Endodermal cell (in vitro differentiated cells): ENCODE measurements around the gene MLX. TPM values are rescaled to one million over a fixed set of nuclear protein-coding genes. Genes with fewer than 3 reads are reported as not detected.

Experiments used
- DNase-seq: peaks from one replicate; pipeline ENCODE4 v3.0.0-alpha.2; 2017
- H3K27ac ChIP-seq: 2 replicates; pipeline ENCODE4 v1.5.1; 2013; ENCODE audit warnings: mild to moderate bottlenecking, low read depth, low read length, moderate library complexity
- H3K27me3 ChIP-seq: 2 replicates; pipeline ENCODE4 v1.6.1; 2013; ENCODE audit warnings: mild to moderate bottlenecking, low read length, moderate library complexity; ENCODE audit not compliant: insufficient read depth, control insufficient read depth, poor library complexity, severe bottlenecking
- H3K36me3 ChIP-seq: 2 replicates; pipeline ENCODE4 v1.7.0; 2013; ENCODE audit warnings: mild to moderate bottlenecking, low read length, moderate library complexity; ENCODE audit not compliant: control insufficient read depth, insufficient read depth
- H3K4me1 ChIP-seq: one replicate; pipeline ENCODE4 v1.7.0; 2013; ENCODE audit warnings: low read length; ENCODE audit not compliant: control insufficient read depth, insufficient read depth
- H3K4me3 ChIP-seq: 2 replicates; pipeline ENCODE4 v1.5.1; 2013; ENCODE audit warnings: mild to moderate bottlenecking, low read length, moderate library complexity
- H3K9ac ChIP-seq: 2 replicates; pipeline ENCODE4 v1.6.1; 2013; ENCODE audit warnings: mild to moderate bottlenecking, low read length, moderate library complexity; ENCODE audit not compliant: poor library complexity, severe bottlenecking; ENCODE audit errors: extremely low read depth
- H3K9me3 ChIP-seq: 2 replicates; pipeline ENCODE4 v1.6.1; 2013; ENCODE audit warnings: mild to moderate bottlenecking, low read length, moderate library complexity; ENCODE audit not compliant: control insufficient read depth
- H3K27ac Mint-ChIP-seq: 2 replicates; pipeline ENCODE4 v1.8.0; 2020; ENCODE audit warnings: mixed read lengths
- H3K27me3 Mint-ChIP-seq: 2 replicates; pipeline ENCODE4 v1.8.0; 2021; ENCODE audit warnings: mild to moderate bottlenecking, mixed read lengths; ENCODE audit not compliant: insufficient read depth
- H3K36me3 Mint-ChIP-seq: 2 replicates; pipeline ENCODE4 v1.8.0; 2020; ENCODE audit warnings: low read depth, mixed read lengths
- H3K4me1 Mint-ChIP-seq: 2 replicates; pipeline ENCODE4 v1.8.0; 2020; ENCODE audit warnings: mixed read lengths
- H3K4me3 Mint-ChIP-seq: 2 replicates; pipeline ENCODE4 v1.8.0; 2020; ENCODE audit warnings: mild to moderate bottlenecking, moderate library complexity, mixed read lengths
- H3K9me3 Mint-ChIP-seq: 2 replicates; pipeline ENCODE4 v1.8.0; 2020; ENCODE audit warnings: mild to moderate bottlenecking, mixed read lengths
- WGBS, 2 experiments: methylation state at CpG; one replicate each; pipeline versions ENCODE4 v1.1.5 to v1.1.7; 2013; ENCODE audit warnings: missing lambda C conversion rate in 2 of 2, mixed read lengths in 1 of 2; ENCODE audit not compliant: insufficient coverage in 1 of 2, insufficient read length in 1 of 2; 5-methylcytosine and 5-hydroxymethylcytosine counted together
- total RNA-seq, 2 donors: library from RNA; stranded (reverse); fragmentation: NEBNext Ultra II Directional in 1 of 2; extraction: Animal tissue kit (Norgen Biotek cat#: 25700) in 1 of 2; gene quantifications; 2 replicates in 1 of 2; 3 replicates in 1 of 2; pipeline ENCODE4 v1.2.1, GENCODE V29; 2021
- TF ChIP-seq, protein P1 (sequence below): fragments of 200-600 bp; sonication (generic); conservative IDR thresholded peaks from 2 replicates; pipeline ENCODE4 v1.5.0; 2021; ENCODE audit warnings: antibody characterized with exemption, mild to moderate bottlenecking

MLX gene
- total RNA-seq, 2 donors from 2014 or later = 37.1 to 38.5 TPM

DNA sequence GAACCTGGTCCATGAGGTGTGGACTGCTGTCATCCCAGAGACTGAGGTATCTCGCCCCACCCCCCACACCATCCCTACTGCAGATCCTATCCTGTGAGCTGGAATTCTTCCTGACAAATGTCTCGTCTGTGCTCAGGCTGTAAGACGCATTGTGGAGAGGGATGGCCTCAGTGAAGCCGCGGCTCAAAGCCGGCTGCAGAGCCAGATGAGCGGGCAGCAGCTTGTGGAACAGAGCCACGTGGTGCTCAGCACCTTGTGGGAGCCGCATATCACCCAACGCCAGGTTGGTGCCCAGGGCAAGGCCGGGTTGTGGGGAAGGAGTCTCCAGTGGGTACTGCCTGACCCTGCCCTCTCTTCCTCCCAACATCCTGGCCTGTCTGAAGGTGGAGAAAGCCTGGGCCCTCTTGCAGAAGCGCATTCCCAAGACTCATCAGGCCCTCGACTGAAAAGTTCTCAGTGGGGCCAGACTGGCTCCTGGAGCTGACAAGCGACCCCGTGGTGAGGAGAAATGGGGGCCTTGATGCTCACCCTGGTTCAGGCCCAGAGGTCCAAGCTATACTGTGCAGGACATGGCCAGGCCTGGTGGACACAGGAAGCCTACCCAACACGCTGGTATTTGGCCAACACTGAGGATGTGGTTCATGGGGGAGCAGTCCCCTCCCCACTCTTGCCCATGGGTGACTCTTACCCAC is 1.2 kb upstream of the MLX start:
- Mint-ChIP-seq H3K4me3 (peak overlapping the region; percentile 86), H3K9me3 (no peaks in the 10 kb centered on the region), H3K27ac (peak overlapping the region; percentile 94), H3K4me1 (peaks cover 18% of the 10 kb centered on the region), H3K27me3 (no peaks in the 10 kb centered on the region), H3K36me3 (peaks cover 31% of the 10 kb centered on the region)
- H3K27ac ChIP-seq = no peak overlapping the region
- H3K9ac ChIP-seq = no peak overlapping the region
- no peak overlapping the region for H3K4me3 ChIP-seq
- no peaks in the 10 kb centered on the region for H3K9me3 ChIP-seq
- peaks cover 4% of the 10 kb centered on the region for H3K4me1 ChIP-seq
- peaks cover 55% of the 10 kb centered on the region for H3K36me3 ChIP-seq
- WGBS, 2 experiments = 90 to 96% methylated on average over 9 to 16 of the region's 16 CpGs
- TF ChIP-seq, protein P1, sequence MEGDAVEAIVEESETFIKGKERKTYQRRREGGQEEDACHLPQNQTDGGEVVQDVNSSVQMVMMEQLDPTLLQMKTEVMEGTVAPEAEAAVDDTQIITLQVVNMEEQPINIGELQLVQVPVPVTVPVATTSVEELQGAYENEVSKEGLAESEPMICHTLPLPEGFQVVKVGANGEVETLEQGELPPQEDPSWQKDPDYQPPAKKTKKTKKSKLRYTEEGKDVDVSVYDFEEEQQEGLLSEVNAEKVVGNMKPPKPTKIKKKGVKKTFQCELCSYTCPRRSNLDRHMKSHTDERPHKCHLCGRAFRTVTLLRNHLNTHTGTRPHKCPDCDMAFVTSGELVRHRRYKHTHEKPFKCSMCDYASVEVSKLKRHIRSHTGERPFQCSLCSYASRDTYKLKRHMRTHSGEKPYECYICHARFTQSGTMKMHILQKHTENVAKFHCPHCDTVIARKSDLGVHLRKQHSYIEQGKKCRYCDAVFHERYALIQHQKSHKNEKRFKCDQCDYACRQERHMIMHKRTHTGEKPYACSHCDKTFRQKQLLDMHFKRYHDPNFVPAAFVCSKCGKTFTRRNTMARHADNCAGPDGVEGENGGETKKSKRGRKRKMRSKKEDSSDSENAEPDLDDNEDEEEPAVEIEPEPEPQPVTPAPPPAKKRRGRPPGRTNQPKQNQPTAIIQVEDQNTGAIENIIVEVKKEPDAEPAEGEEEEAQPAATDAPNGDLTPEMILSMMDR = no peak
- DNase-seq = no peak
- no peaks in the 10 kb centered on the region for H3K27me3 ChIP-seq

DNA sequence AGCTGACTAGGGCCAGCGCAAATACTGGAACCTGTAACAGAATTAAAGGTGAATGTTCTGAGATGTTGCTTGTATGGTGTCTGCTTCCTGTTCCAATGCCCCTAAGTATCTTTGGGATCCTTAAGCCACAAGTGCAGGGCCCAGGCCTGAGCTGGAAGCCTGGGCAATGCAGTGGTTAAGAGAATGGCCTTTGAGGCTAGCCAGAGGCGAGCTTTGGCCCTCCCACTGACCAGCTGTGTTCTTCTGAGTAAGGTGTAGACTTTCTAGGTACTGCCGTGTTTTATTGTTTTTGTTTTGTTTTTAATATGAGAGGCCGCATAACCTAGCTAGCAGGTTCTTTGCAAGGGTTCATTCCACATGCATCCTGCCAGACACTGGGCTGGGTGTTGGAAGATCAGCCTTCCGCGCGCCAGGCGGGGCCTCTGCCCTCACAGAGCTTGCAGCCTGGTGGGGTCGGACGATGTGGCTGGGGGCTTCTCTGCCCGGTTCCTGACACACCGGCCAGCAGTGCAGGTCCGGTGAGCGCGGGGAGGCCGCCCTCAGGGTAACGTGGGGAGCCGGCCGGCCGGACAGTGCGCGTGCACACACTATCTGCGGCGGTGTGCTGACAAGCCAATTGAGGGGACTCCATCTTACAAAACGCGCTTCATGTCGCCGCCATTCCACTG is 551 bp upstream of the MLX start:
- peaks cover 16% of the 10 kb centered on the region for H3K4me1 Mint-ChIP-seq
- H3K36me3 Mint-ChIP-seq = peaks cover 36% of the 10 kb centered on the region
- Histone ChIP-seq H3K9ac (no peak overlapping the region), H3K36me3 (peaks cover 60% of the 10 kb centered on the region), H3K27me3 (no peaks in the 10 kb centered on the region), H3K27ac (peak overlapping the region; percentile 78), H3K4me1 (peaks cover 4% of the 10 kb centered on the region), H3K9me3 (no peaks in the 10 kb centered on the region), H3K4me3 (peak overlapping the region; percentile 94)
- H3K27ac Mint-ChIP-seq = peak overlapping the region; percentile 94
- H3K27me3 Mint-ChIP-seq = no peaks in the 10 kb centered on the region
- peak overlapping the region; percentile 86 for H3K4me3 Mint-ChIP-seq
- TF ChIP-seq, protein P1 = no peak
- no peaks in the 10 kb centered on the region for H3K9me3 Mint-ChIP-seq
- 59 to 66% methylated on average over 17 to 28 of the region's 28 CpGs for WGBS, 2 experiments
- no peak for DNase-seq

DNA sequence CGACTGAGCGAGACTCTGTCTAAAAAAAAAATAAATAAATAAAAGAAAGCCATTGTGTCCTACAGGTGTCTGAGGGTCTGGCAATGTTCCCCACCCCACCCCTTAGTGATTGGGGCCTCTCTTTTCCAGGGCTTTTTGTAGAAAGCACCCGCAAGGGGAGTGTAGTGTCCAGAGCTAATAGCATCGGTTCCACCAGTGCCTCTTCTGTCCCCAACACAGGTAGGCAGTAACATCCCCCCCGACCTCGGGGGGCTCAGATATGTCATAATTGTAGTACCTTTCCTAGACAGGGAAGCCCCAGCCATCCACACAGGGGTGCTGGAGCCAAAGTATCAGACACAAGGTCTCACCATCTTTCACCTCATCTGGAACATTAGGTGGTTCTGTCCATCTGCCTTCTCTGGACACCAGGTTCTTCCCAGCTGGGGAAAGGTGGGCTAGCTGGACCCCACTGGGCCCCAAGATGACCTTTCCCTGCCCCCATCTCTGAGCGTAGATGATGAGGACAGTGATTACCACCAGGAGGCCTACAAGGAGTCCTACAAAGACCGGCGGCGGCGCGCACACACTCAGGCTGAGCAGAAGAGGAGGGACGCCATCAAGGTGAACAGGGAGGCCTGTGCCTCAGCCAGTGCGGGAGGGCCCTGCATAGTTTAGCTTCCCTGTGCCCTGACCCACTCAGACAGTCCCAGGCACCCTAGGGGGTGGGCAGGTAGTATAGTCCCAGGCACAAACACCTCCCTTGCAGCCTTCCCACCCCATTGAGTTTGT is 1.6 kb downstream of the MLX start:
- Mint-ChIP-seq H3K9me3 (no peaks in the 10 kb centered on the region), H3K36me3 (peaks cover 54% of the 10 kb centered on the region), H3K27ac (peak overlapping the region; percentile 48), H3K4me1 (peaks cover 8% of the 10 kb centered on the region), H3K27me3 (no peaks in the 10 kb centered on the region), H3K4me3 (peak overlapping the region; percentile 86)
- no peak for DNase-seq
- Histone ChIP-seq H3K27me3 (no peaks in the 10 kb centered on the region), H3K36me3 (peaks cover 81% of the 10 kb centered on the region), H3K4me1 (peaks cover 4% of the 10 kb centered on the region), H3K27ac (no peak overlapping the region), H3K4me3 (no peak overlapping the region), H3K9ac (no peak overlapping the region), H3K9me3 (no peaks in the 10 kb centered on the region)
- TF ChIP-seq, protein P1 = no peak
- WGBS, 2 experiments = 91 to 96% methylated on average over 6 to 14 of the region's 14 CpGs
